Activated naive CD4-positive, alpha-beta T cell treated with anti-CD3 and anti-CD28 coated beads, Interleukin-2, amount 10 ng/mL, durations not matched to agents 7 days and 5 days (primary cell): ENCODE results near the gene MARCHF2.

Experiments
- CTCF ChIA-PET: fragments of 350-600 bp; sonication (Branson Sonifier 250); formaldehyde crosslinking; loops from one replicate; lab custom pipeline; 2021; ENCODE audit warnings: antibody characterized with exemption; lab: Charles Lee
- DNase-seq: peaks from one replicate; pipeline ENCODE4 v3.0.0-alpha.2; 2020
- H3K27ac Mint-ChIP-seq: one replicate; pipeline ENCODE4 v1.8.0; 2021; ENCODE audit warnings: mild to moderate bottlenecking, moderate library complexity, mixed read lengths
- H3K27me3 Mint-ChIP-seq: one replicate; pipeline ENCODE4 v1.8.0; 2021; ENCODE audit warnings: mild to moderate bottlenecking, mixed read lengths
- H3K36me3 Mint-ChIP-seq: one replicate; pipeline ENCODE4 v1.8.0; 2021; ENCODE audit warnings: mixed read lengths
- H3K4me1 Mint-ChIP-seq: one replicate; pipeline ENCODE4 v1.8.0; 2021; ENCODE audit warnings: mixed read lengths
- H3K4me3 Mint-ChIP-seq: one replicate; pipeline ENCODE4 v1.8.0; 2021; ENCODE audit warnings: mild to moderate bottlenecking, moderate library complexity, mixed read lengths
- H3K9me3 Mint-ChIP-seq: one replicate; pipeline ENCODE4 v1.8.0; 2021; ENCODE audit warnings: mixed read lengths

The MARCHF2 gene

GRCh38 chr19:8444677-8445487 is 31.8 kb downstream of the MARCHF2 start, which contains the start of gene HNRNPM:
Gene HNRNPM (plus strand): TSS chr19:8444975. CDS start chr19:8444999, 24 bp downstream.
- DNase-seq = peak; percentile 100
- Mint-ChIP-seq H3K27ac (peak within 1 kb of the TSS; percentile 98), H3K9me3 (no peaks in the 10 kb centered on the region), H3K4me1 (peaks cover 46% of the 10 kb centered on the region), H3K27me3 (peaks cover 8% of the 10 kb centered on the region), H3K4me3 (peak within 1 kb of the TSS; percentile 98), H3K36me3 (peaks cover 24% of the 10 kb centered on the region)
- CTCF ChIA-PET = interaction anchor here (1.2 to 1.9 kb wide), 5 partner anchors 30 to 132 kb away, joined by 3 to 8 read pairs (median 5); partner anchors contain the start of genes MARCHF2 and MYO1F

DNA sequence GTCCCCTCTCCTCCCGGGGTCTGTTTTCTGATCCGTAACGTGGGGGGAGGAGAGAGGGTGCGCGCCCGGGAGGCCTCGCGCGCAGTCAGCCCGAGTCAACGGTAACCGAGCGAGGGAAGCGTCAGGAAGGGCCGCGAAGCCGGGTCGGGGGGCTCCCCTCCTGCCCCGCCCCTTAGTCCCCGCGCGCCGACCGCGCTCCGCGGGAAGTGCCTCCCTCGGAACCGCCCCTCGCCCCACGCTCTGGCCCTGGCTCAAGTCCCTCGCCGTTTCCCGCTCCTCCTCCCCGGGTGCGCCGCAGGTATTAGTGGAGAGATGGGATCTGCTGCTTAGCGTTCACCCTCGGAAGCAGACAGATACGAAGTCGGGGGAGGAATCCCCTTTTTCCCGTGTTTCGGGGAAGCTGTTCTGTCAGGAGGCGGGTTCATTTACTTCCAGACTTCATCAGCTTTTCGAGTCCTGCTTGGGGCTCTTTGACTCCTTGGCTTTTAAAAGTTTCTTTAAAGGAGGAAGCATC is 32.4 kb downstream of the MARCHF2 start:
- H3K4me1 Mint-ChIP-seq = peaks cover 51% of the 10 kb centered on the region
- peak overlapping the region; percentile 98 for H3K4me3 Mint-ChIP-seq
- peak overlapping the region; percentile 93 for H3K27ac Mint-ChIP-seq
- H3K27me3 Mint-ChIP-seq = peaks cover 8% of the 10 kb centered on the region
- CTCF ChIA-PET = interaction anchor here (1.2 to 1.9 kb wide), 5 partner anchors 32 to 134 kb away, joined by 3 to 8 read pairs (median 5); partner anchors contain the start of genes MARCHF2 and MYO1F
- H3K36me3 Mint-ChIP-seq = peaks cover 28% of the 10 kb centered on the region
- H3K9me3 Mint-ChIP-seq = no peaks in the 10 kb centered on the region
- DNase-seq = peak; percentile 72

DNA sequence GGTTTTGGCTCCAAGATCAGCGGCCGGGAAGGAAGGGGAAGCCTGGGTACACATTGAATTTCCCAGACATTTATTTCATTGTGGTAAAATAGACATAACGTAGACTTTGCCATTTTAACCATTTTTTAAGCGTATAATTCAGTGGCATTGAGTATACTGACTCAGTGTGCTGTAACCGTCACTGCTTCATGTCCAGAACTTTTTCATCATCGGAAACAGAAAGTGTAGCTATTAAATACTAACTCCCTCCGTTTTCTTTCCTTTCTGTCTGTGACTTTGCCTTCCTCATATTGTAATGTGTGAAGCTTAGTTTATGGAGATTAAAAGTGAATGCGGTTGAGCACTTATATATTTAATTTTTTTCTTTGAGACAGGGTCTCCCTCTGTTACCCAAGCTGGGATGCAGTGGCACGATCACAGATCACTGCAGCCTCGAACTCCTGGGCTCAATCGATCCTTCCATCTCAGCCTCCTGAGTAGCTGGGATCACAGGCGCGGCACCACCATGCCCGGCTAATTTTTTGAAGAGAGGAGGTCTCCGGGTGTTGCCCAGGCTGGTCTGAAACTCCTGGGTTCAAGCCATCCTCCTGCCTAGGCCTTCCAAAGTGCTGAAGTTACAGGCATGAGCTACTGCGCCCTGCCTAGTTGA is 33.1 kb downstream of the MARCHF2 start:
- CTCF ChIA-PET = interaction anchor here (0.8 to 1.9 kb wide), 7 partner anchors 12 to 378 kb away, joined by 3 to 8 read pairs (median 3); partner anchors contain the start of genes MARCHF2 and MYO1F
- H3K9me3 Mint-ChIP-seq = no peaks in the 10 kb centered on the region
- peaks cover 29% of the 10 kb centered on the region for H3K36me3 Mint-ChIP-seq
- H3K27ac Mint-ChIP-seq = peak overlapping the region; percentile 93
- peaks cover 54% of the 10 kb centered on the region for H3K4me1 Mint-ChIP-seq
- peak overlapping the region; percentile 98 for H3K4me3 Mint-ChIP-seq
- DNase-seq = no peak
- H3K27me3 Mint-ChIP-seq = peaks cover 8% of the 10 kb centered on the region

GRCh38 chr19:8449830-8450229 is 36.7 kb downstream of the MARCHF2 start:
- H3K27ac Mint-ChIP-seq = no peak overlapping the region
- no peak for DNase-seq
- peaks cover 47% of the 10 kb centered on the region for H3K36me3 Mint-ChIP-seq
- H3K4me3 Mint-ChIP-seq = no peak overlapping the region
- peaks cover 74% of the 10 kb centered on the region for H3K4me1 Mint-ChIP-seq
- peaks cover 1% of the 10 kb centered on the region for H3K27me3 Mint-ChIP-seq
- CTCF ChIA-PET = interaction anchor here (1.3 kb wide), 2 partner anchors 24 to 130 kb away, joined by 3 to 4 read pairs; no protein-coding TSS in a partner anchor
- H3K9me3 Mint-ChIP-seq = no peaks in the 10 kb centered on the region

- H3K9me3 Mint-ChIP-seq = no peaks in the 10 kb centered on the region
- no peak overlapping the region for H3K4me3 Mint-ChIP-seq
- peaks cover 73% of the 10 kb centered on the region for H3K4me1 Mint-ChIP-seq
- peaks cover 49% of the 10 kb centered on the region for H3K36me3 Mint-ChIP-seq
- CTCF ChIA-PET = interaction anchor here (1.1 kb wide), 1 partner anchor 202 kb away, joined by 3 read pairs; no protein-coding TSS in a partner anchor
- H3K27ac Mint-ChIP-seq = peak overlapping the region; percentile 28
- H3K27me3 Mint-ChIP-seq = no peaks in the 10 kb centered on the region
- DNase-seq = no peak
Observed at GRCh38 chr19:8451377-8451776, 38.3 kb downstream of the MARCHF2 start.

DNA sequence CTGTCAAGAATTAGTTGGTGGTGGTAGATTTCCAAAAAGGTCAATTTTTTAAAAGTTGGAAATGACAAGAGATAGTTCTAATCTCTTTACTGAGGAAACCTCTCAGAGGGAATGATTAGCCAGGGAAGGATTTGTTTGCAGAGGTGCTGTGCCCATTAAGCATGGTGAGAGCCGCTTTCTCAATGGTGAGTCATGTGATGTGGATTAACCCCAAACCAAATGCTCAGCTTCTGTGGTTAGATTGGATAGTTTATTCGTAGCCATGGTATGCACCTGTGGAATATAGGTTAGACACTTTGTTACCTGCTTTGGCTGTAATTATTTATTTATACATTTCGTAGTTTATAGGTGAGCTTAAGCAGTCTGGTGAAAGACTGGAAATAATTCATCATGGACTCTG is 38.8 kb downstream of the MARCHF2 start:
- no peaks in the 10 kb centered on the region for H3K27me3 Mint-ChIP-seq
- no peak for DNase-seq
- H3K27ac Mint-ChIP-seq = peak overlapping the region; percentile 1
- no peak overlapping the region for H3K4me3 Mint-ChIP-seq
- CTCF ChIA-PET = interaction anchor here (1.1 kb wide), 1 partner anchor 202 kb away, joined by 3 read pairs; no protein-coding TSS in a partner anchor
- no peaks in the 10 kb centered on the region for H3K9me3 Mint-ChIP-seq
- H3K4me1 Mint-ChIP-seq = peaks cover 68% of the 10 kb centered on the region
- peaks cover 52% of the 10 kb centered on the region for H3K36me3 Mint-ChIP-seq

DNA sequence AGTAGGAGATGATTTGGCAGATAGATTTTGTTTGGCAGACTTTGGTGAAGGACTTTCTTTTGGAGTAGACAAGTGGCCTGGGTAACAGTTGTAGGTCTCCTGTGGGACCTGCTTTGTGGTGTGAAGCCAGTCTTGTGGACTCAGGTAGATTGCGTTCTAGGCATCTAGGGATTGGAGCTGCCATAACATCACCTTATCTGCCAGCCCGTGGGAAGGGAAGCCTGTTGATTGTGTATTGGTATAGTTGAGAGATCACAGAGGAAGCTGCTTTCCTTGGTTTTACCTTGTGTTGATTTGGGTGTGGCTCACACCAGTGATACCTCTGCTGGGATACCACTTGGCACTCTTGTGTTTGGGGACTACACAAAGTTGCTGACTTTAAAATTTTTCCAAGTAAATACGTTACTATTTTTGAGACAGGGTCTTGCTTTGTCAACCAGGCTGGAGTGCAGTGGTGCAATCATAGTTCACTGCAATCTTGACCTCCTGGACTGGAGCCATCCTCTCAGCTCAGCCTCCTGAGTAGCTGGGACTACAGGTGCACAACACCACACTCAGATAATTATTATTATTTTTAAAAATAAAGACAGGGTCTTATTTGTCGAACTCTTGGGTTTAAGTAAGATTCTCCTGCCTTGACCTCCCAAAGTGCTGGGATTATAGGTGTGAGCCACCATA is 39.5 kb downstream of the MARCHF2 start:
- peak overlapping the region; percentile 33 for H3K27ac Mint-ChIP-seq

GRCh38 chr19:8453616-8454015 is 40.5 kb downstream of the MARCHF2 start:
- peaks cover 61% of the 10 kb centered on the region for H3K4me1 Mint-ChIP-seq
- no peak for DNase-seq
- peaks cover 51% of the 10 kb centered on the region for H3K36me3 Mint-ChIP-seq
- no peaks in the 10 kb centered on the region for H3K9me3 Mint-ChIP-seq
- H3K4me3 Mint-ChIP-seq = no peak overlapping the region
- no peaks in the 10 kb centered on the region for H3K27me3 Mint-ChIP-seq
- CTCF ChIA-PET = no interaction called here
- H3K27ac Mint-ChIP-seq = no peak overlapping the region

More for the DNA sequence above, 39.5 kb downstream of the MARCHF2 start:
- H3K4me3 Mint-ChIP-seq = no peak overlapping the region
- no peaks in the 10 kb centered on the region for H3K9me3 Mint-ChIP-seq
- CTCF ChIA-PET = interaction anchor here (1.1 kb wide), 1 partner anchor 201 kb away, joined by 3 read pairs; no protein-coding TSS in a partner anchor
- H3K36me3 Mint-ChIP-seq = peaks cover 48% of the 10 kb centered on the region
- peaks cover 63% of the 10 kb centered on the region for H3K4me1 Mint-ChIP-seq
- H3K27me3 Mint-ChIP-seq = no peaks in the 10 kb centered on the region
- DNase-seq = no peak

- Mint-ChIP-seq H3K4me3 (no peak overlapping the region), H3K27ac (no peak overlapping the region), H3K27me3 (no peaks in the 10 kb centered on the region), H3K36me3 (peaks cover 51% of the 10 kb centered on the region), H3K9me3 (no peaks in the 10 kb centered on the region), H3K4me1 (peaks cover 55% of the 10 kb centered on the region)
- CTCF ChIA-PET = no interaction called here
- DNase-seq = no peak
Observed at GRCh38 chr19:8454218-8454617, 41.1 kb downstream of the MARCHF2 start.

GRCh38 chr19:8455018-8455417 is 41.9 kb downstream of the MARCHF2 start:
- DNase-seq = no peak
- no peak overlapping the region for H3K4me3 Mint-ChIP-seq
- H3K4me1 Mint-ChIP-seq = peaks cover 52% of the 10 kb centered on the region
- H3K36me3 Mint-ChIP-seq = peaks cover 51% of the 10 kb centered on the region
- no peaks in the 10 kb centered on the region for H3K27me3 Mint-ChIP-seq
- no peaks in the 10 kb centered on the region for H3K9me3 Mint-ChIP-seq
- H3K27ac Mint-ChIP-seq = peak overlapping the region; percentile 58
- CTCF ChIA-PET = interaction anchor here (0.6 kb wide), 1 partner anchor 79 kb away, joined by 3 read pairs; no protein-coding TSS in a partner anchor

- no peak overlapping the region for H3K4me3 Mint-ChIP-seq
- peaks cover 54% of the 10 kb centered on the region for H3K4me1 Mint-ChIP-seq
- CTCF ChIA-PET = interaction anchor here (0.9 kb wide), 1 partner anchor 9 kb away, joined by 3 read pairs; no protein-coding TSS in a partner anchor
- H3K27ac Mint-ChIP-seq = no peak overlapping the region
- no peak for DNase-seq
- peaks cover 51% of the 10 kb centered on the region for H3K36me3 Mint-ChIP-seq
- no peaks in the 10 kb centered on the region for H3K9me3 Mint-ChIP-seq
- no peaks in the 10 kb centered on the region for H3K27me3 Mint-ChIP-seq
Observed at GRCh38 chr19:8456064-8456463, 43.0 kb downstream of the MARCHF2 start.

DNA sequence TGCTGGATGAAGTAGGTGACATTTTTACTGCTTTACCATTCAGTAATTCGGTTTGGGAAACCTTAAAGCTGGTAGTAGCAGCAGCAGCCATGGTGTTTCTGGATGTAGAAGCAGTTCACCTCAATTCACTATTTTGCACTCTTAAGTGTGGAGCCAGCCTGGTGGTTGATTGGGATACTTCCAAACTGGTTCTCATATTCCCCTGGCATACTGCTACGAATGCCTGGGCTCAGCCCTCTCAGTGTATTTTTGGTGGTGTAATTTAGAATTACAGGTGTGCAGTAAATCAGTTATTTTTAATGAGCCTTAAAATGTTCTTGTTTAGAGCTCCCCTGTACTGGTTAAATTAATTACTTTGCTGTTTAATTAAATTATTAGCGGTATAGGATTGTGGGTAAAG is 44.1 kb downstream of the MARCHF2 start:
- Mint-ChIP-seq H3K4me3 (no peak overlapping the region), H3K27me3 (no peaks in the 10 kb centered on the region), H3K4me1 (peaks cover 46% of the 10 kb centered on the region), H3K27ac (no peak overlapping the region), H3K36me3 (peaks cover 48% of the 10 kb centered on the region), H3K9me3 (no peaks in the 10 kb centered on the region)
- CTCF ChIA-PET = interaction anchor here (0.9 to 1.0 kb wide), 2 partner anchors 10 to 49 kb away, joined by 3 read pairs; no protein-coding TSS in a partner anchor
- DNase-seq = no peak

- H3K27me3 Mint-ChIP-seq = no peaks in the 10 kb centered on the region
- no peak overlapping the region for H3K27ac Mint-ChIP-seq
- no peaks in the 10 kb centered on the region for H3K9me3 Mint-ChIP-seq
- DNase-seq = no peak
- no peak overlapping the region for H3K4me3 Mint-ChIP-seq
- peaks cover 41% of the 10 kb centered on the region for H3K4me1 Mint-ChIP-seq
- CTCF ChIA-PET = interaction anchor here (1.0 to 1.1 kb wide), 3 partner anchors 11 to 100 kb away, joined by 3 read pairs; no protein-coding TSS in a partner anchor
- H3K36me3 Mint-ChIP-seq = peaks cover 47% of the 10 kb centered on the region
Observed at GRCh38 chr19:8457827-8458226, 44.7 kb downstream of the MARCHF2 start.
